A549 (cell line): ENCODE data around the gene NEUROG1. TPM values are rescaled to one million over a fixed set of nuclear protein-coding genes. Genes with fewer than 3 reads are reported as not detected.

Experiments
- ATAC-seq, 2 experiments: fragments of 200-7000 bp in 1 of 2; fragments of >200 bp in 1 of 2; cut with Nextera tagmentation in 1 of 2; cut with Tn5 transposase in 1 of 2; 3 replicates each; pipeline versions ENCODE4 v1.8.0 to v1.9.1; 2018 to 2020; ENCODE audit warnings: mild to moderate bottlenecking in 1 of 2, moderate library complexity in 1 of 2
- CTCF ChIA-PET: fragments of 300-600 bp; sonication (Branson Sonifier 250); formaldehyde crosslinking; extraction: SDS; loops from one replicate; lab custom pipeline; 2021; ENCODE audit warnings: antibody characterized with exemption, inconsistent platforms; lab: Yijun Ruan, JAX
- POLR2A ChIA-PET: fragments of 350-600 bp; formaldehyde crosslinking; extraction: SDS; loops from one replicate; lab custom pipeline; 2021; ENCODE audit warnings: antibody characterized with exemption, inconsistent platforms; lab: Yijun Ruan, JAX
- DNase-seq, 2 experiments: peaks; one replicate each; pipeline versions ENCODE4 v3.0.0 to v3.0.0-alpha.2; 2011 to 2016; ENCODE audit warnings: low read depth in 1 of 2, low spot score in 1 of 2
- FAIRE-seq: peaks from 2 replicates; lab custom pipeline; 2011; peaks lifted over from hg19 to GRCh38; lab: Jason Lieb, UNC
- H3K27ac ChIP-seq, 2 experiments: fragments of >200 bp; sonication (Bioruptor Twin); formaldehyde crosslinking; 3 replicates each; pipeline ENCODE4 v1.5.1; 2016 to 2017
- H3K4me1 ChIP-seq: fragments of >200 bp; sonication (Bioruptor Twin); formaldehyde crosslinking; 3 replicates; pipeline ENCODE4 v1.6.1; 2016
- H3K4me2 ChIP-seq: fragments of >200 bp; sonication (Bioruptor Twin); formaldehyde crosslinking; 3 replicates; pipeline ENCODE4 v1.6.1; 2016
- H3K4me3 ChIP-seq: fragments of >200 bp; sonication (Bioruptor Twin); formaldehyde crosslinking; 3 replicates; pipeline ENCODE4 v1.5.1; 2016
- H3K9me3 ChIP-seq: fragments of >200 bp; sonication (Bioruptor Twin); formaldehyde crosslinking; 3 replicates; pipeline ENCODE4 v1.6.1; 2016
- BHLHE40 ChIP-seq: IDR thresholded peaks from 2 replicates; pipeline ENCODE4 v1.6.1; 2012; ENCODE audit warnings: low read depth, low read length, inconsistent platforms
- CEBPB ChIP-seq, 2 experiments: fragments of >200 bp in 1 of 2; sonication (Bioruptor Twin) in 1 of 2; formaldehyde crosslinking in 1 of 2; IDR thresholded peaks; 2 replicates each; pipeline ENCODE4 v1.6.1; 2012 to 2016
- EHF ChIP-seq: fragments of 250-450 bp; sonication (Bioruptor Pico); IDR thresholded peaks from 2 replicates; pipeline ENCODE4 v1.5.0; 2020; ENCODE audit warnings: mild to moderate bottlenecking
- FOXS1 ChIP-seq: fragments of 250-450 bp; sonication (Bioruptor Pico); IDR thresholded peaks from 2 replicates; pipeline ENCODE4 v1.5.0; 2020; ENCODE audit warnings: mild to moderate bottlenecking, moderate library complexity
- HOXA7 ChIP-seq: fragments of 250-450 bp; sonication (Bioruptor Pico); IDR thresholded peaks from 2 replicates; pipeline ENCODE4 v1.5.0; 2020; ENCODE audit warnings: mild to moderate bottlenecking, moderate library complexity
- JUN ChIP-seq, 2 experiments: fragments of >200 bp; sonication (Bioruptor Twin); formaldehyde crosslinking; IDR thresholded peaks; 2 replicates in 1 of 2; 3 replicates in 1 of 2; pipeline ENCODE4 v1.6.1; 2016 to 2017
- JUNB ChIP-seq: fragments of >200 bp; sonication (Bioruptor Twin); formaldehyde crosslinking; IDR thresholded peaks from 2 replicates; pipeline ENCODE4 v1.6.1; 2016
- KDM1A ChIP-seq: fragments of 200-600 bp; sonication (generic); IDR thresholded peaks from 2 replicates; pipeline ENCODE4 v1.6.1; 2016; ENCODE audit warnings: low read depth, mild to moderate bottlenecking
- PHF8 ChIP-seq: fragments of 200-600 bp; sonication (generic); IDR thresholded peaks from 2 replicates; pipeline ENCODE4 v1.6.1; 2016; ENCODE audit warnings: low read depth, mild to moderate bottlenecking, antibody characterized with exemption, moderate library complexity, borderline replicate concordance
- RAD21 ChIP-seq, 2 experiments: fragments of >200 bp in 1 of 2; sonication (Bioruptor Twin) in 1 of 2; formaldehyde crosslinking in 1 of 2; IDR thresholded peaks in 1 of 2; conservative IDR thresholded peaks in 1 of 2; 2 replicates in 1 of 2; 3 replicates in 1 of 2; pipeline ENCODE4 v1.6.1; 2012 to 2018; ENCODE audit warnings: inconsistent platforms in 1 of 2
- RNF2 ChIP-seq: fragments of 200-600 bp; sonication (generic); IDR thresholded peaks from 2 replicates; pipeline ENCODE4 v1.6.1; 2016; ENCODE audit warnings: low read depth, mild to moderate bottlenecking, antibody characterized with exemption, moderate library complexity, borderline replicate concordance
- SREBF2 ChIP-seq: fragments of 450-650 bp; IDR thresholded peaks from 2 replicates; pipeline ENCODE4 v1.6.1; 2014; ENCODE audit warnings: mild to moderate bottlenecking, moderate library complexity
- TFCP2L1 ChIP-seq: fragments of 250-450 bp; sonication (Bioruptor Pico); IDR thresholded peaks from 2 replicates; pipeline ENCODE4 v1.5.0; 2021; ENCODE audit warnings: mild to moderate bottlenecking
- ZC3H11A ChIP-seq: fragments of 450-650 bp; IDR thresholded peaks from 2 replicates; pipeline ENCODE4 v1.6.1; 2014; ENCODE audit warnings: antibody characterized with exemption, mild to moderate bottlenecking
- ZFP36 ChIP-seq: fragments of 450-650 bp; IDR thresholded peaks from 2 replicates; pipeline ENCODE4 v1.6.1; 2014; ENCODE audit warnings: borderline replicate concordance; ENCODE audit not compliant: partially characterized antibody
- WGBS: methylation state at CpG from one replicate; pipeline ENCODE4 v1.1.6; 2017; ENCODE audit errors: missing lambda C conversion rate; 5-methylcytosine and 5-hydroxymethylcytosine counted together
- polyA minus RNA-seq: library from RNA; depleted of rRNA, polyadenylated mRNA; stranded (reverse); fragments of >200 nt; gene quantifications from 2 replicates; pipeline ENCODE4 v1.2.3, GENCODE V29; 2011; rRNA and poly(A)+ RNA removed
- polyA plus RNA-seq, 4 experiments: library from polyadenylated mRNA; depleted of rRNA in 3 of 4; stranded (reverse); fragments of >200 nt; fragmentation: RNase III in 1 of 4; extraction: RNeasy Plus Mini Kit Qiagen cat#74134 plus additional on column Dnase treatment in 1 of 4; gene quantifications; 2 replicates in 3 of 4; 3 replicates in 1 of 4; pipeline ENCODE4 v1.2.3, GENCODE V29; 2011 to 2017
- TF ChIP-seq, protein P1 (sequence below): fragments of 450-650 bp; IDR thresholded peaks from 2 replicates; pipeline ENCODE4 v1.6.1; 2014; ENCODE audit warnings: antibody characterized with exemption
- TF ChIP-seq, protein P2 (sequence below): fragments of 250-450 bp; sonication (Bioruptor Pico); IDR thresholded peaks from 2 replicates; pipeline ENCODE4 v1.5.0; 2020; ENCODE audit warnings: low read depth, mild to moderate bottlenecking, moderate library complexity
- TF ChIP-seq, protein P3 (sequence below): fragments of 250-450 bp; sonication (Bioruptor Pico); IDR thresholded peaks from 2 replicates; pipeline ENCODE4 v1.5.0; 2021; ENCODE audit warnings: mild to moderate bottlenecking, moderate library complexity, borderline replicate concordance
- TF ChIP-seq, protein P4 (sequence below): fragments of >200 bp; sonication (Bioruptor Twin); formaldehyde crosslinking; IDR thresholded peaks from 3 replicates; pipeline ENCODE4 v1.5.1; 2016
- TF ChIP-seq, protein P5 (sequence below): IDR thresholded peaks from 2 replicates; pipeline ENCODE4 v1.6.1; 2012
- TF ChIP-seq, protein P6 (sequence below): fragments of 200-600 bp; sonication (generic); IDR thresholded peaks from 2 replicates; pipeline ENCODE4 v1.6.1; 2016; ENCODE audit warnings: antibody characterized with exemption, mild to moderate bottlenecking, moderate library complexity

The NEUROG1 gene, protein sequence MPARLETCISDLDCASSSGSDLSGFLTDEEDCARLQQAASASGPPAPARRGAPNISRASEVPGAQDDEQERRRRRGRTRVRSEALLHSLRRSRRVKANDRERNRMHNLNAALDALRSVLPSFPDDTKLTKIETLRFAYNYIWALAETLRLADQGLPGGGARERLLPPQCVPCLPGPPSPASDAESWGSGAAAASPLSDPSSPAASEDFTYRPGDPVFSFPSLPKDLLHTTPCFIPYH
- not detected in 2 replicates for polyA plus RNA-seq (2011; rRNA removed)
- polyA plus RNA-seq (2012; cell fraction: cytosol; rRNA removed): not detected in 2 replicates
- polyA plus RNA-seq (2012; cell fraction: nucleus; rRNA removed): not detected in 2 replicates
- polyA plus RNA-seq (2017; fragmentation: RNase III; extraction: RNeasy Plus Mini Kit Qiagen cat#74134 plus additional on column Dnase treatment): not detected in 3 replicates
- polyA minus RNA-seq: not detected in 2 replicates

DNA sequence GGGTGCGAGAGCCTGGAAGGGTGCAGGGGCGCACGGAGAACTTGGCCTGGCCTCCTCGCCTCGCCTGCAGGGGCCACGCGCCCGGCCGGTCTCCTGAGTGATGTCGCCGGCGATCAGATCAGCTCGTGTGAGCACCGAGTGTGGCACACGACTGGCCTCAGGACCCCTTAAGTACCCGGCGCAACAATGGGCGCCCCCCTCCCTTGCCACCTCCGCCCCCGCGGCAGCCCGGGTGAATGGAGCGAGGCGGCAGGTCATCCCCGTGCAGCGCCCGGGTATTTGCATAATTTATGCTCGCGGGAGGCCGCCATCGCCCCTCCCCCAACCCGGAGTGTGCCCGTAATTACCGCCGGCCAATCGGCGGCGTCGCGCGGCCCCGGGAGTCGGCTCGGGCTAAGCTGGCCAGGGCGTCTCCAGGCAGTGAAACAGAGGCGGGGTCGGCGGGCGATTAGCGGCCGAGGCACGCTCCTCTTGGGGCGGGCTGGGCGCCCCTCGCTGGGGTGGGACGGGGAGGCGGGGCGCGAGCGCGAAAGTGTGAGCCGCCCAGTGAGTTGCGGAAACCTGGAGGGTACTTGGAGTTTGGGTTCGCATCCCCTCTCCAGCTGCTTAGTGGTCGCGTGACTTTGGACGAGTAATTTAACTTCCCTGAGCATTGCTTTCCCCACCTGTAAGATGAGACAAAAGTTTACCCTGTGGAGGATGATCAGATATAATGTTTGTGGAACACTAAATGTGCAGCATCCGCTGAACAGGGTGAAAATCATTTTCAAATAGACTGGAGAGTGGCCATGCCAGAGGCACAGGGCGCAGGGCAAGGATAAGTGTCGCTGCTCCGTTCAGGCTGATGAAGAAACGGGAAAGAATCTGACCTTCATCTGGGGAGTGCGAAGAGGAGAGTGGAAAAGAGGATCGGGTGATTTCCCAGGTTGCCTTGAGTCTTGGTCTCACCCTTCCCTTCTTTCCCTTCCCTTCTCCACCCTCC lies at the start of gene NEUROG1:
NEUROG1 (minus strand) TSS at position 145 of the 982 bp plus-strand sequence. CDS start 274 bp downstream, outside the sequence.
- ATAC-seq (no peak), FAIRE-seq (no peak), DNase-seq (no peak)
- WGBS: 35% methylated on average over 35 of the region's 74 CpGs
- Histone ChIP-seq H3K27ac (no peak within 1 kb of the TSS), H3K9me3 (peaks cover 11% of the 10 kb centered on the region; the same call in 2 of the 3 replicates), H3K4me2 (peak within 1 kb of the TSS; percentile 61), H3K4me1 (peaks cover 7% of the 10 kb centered on the region; the same call in 1 of the 3 replicates)
- POLR2A ChIA-PET: no interaction called here
- CTCF ChIA-PET: interaction anchor here (1.0 to 7.8 kb wide), 3 partner anchors 16 to 70 kb away, joined by 3 to 75 read pairs (median 8); no protein-coding TSS in a partner anchor
- TF ChIP-seq, protein P1, sequence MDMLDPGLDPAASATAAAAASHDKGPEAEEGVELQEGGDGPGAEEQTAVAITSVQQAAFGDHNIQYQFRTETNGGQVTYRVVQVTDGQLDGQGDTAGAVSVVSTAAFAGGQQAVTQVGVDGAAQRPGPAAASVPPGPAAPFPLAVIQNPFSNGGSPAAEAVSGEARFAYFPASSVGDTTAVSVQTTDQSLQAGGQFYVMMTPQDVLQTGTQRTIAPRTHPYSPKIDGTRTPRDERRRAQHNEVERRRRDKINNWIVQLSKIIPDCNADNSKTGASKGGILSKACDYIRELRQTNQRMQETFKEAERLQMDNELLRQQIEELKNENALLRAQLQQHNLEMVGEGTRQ: no peak
- TF ChIP-seq RNF2 (no peak), TFCP2L1 (CRISPR knock-in tag) (no peak), KDM1A (no peak), EHF (no peak), ZC3H11A (no peak), CEBPB (IDR thresholded peaks at IDR 0.05) (no peak), RAD21 (conservative IDR thresholded peaks at IDR 0.05 in 1 of 2, IDR thresholded peaks at IDR 0.05 in 1 of 2) (no peak), PHF8 (no peak), BHLHE40 (no peak)
- TF ChIP-seq, protein P2, sequence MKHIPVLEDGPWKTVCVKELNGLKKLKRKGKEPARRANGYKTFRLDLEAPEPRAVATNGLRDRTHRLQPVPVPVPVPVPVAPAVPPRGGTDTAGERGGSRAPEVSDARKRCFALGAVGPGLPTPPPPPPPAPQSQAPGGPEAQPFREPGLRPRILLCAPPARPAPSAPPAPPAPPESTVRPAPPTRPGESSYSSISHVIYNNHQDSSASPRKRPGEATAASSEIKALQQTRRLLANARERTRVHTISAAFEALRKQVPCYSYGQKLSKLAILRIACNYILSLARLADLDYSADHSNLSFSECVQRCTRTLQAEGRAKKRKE (CRISPR knock-in tag): no peak
- TF ChIP-seq, protein P3, sequence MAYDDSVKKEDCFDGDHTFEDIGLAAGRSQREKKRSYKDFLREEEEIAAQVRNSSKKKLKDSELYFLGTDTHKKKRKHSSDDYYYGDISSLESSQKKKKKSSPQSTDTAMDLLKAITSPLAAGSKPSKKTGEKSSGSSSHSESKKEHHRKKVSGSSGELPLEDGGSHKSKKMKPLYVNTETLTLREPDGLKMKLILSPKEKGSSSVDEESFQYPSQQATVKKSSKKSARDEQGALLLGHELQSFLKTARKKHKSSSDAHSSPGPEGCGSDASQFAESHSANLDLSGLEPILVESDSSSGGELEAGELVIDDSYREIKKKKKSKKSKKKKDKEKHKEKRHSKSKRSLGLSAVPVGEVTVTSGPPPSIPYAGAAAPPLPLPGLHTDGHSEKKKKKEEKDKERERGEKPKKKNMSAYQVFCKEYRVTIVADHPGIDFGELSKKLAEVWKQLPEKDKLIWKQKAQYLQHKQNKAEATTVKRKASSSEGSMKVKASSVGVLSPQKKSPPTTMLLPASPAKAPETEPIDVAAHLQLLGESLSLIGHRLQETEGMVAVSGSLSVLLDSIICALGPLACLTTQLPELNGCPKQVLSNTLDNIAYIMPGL: no peak
- TF ChIP-seq, protein P4, sequence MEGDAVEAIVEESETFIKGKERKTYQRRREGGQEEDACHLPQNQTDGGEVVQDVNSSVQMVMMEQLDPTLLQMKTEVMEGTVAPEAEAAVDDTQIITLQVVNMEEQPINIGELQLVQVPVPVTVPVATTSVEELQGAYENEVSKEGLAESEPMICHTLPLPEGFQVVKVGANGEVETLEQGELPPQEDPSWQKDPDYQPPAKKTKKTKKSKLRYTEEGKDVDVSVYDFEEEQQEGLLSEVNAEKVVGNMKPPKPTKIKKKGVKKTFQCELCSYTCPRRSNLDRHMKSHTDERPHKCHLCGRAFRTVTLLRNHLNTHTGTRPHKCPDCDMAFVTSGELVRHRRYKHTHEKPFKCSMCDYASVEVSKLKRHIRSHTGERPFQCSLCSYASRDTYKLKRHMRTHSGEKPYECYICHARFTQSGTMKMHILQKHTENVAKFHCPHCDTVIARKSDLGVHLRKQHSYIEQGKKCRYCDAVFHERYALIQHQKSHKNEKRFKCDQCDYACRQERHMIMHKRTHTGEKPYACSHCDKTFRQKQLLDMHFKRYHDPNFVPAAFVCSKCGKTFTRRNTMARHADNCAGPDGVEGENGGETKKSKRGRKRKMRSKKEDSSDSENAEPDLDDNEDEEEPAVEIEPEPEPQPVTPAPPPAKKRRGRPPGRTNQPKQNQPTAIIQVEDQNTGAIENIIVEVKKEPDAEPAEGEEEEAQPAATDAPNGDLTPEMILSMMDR: no peak
- TF ChIP-seq, all 56 proteins: peak for 0
- peak within 1 kb of the TSS; percentile 27 for H3K4me3 ChIP-seq

DNA sequence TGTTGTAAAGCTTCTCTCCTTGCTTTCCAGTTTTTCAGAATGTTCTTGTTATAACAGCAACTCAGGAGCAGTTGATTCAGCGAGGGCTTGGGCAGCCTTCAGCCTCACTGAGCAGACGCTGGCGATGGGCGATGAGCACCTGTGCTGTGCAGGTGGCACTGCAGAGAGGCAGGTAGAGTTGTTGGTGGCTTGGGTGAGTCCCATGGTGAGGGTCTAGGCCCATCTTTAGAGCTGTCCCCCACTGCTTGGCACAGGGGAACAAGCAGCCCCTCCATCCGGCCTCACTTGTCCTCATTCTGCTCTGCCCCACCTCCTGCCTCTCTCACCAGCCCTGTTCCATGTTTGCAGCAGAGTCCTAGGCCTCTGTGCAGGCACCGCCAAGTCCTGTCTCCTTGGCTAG lies 49.2 kb upstream of the NEUROG1 start:
- TF ChIP-seq SREBF2 (no peak), HOXA7 (CRISPR knock-in tag) (no peak), CEBPB (IDR thresholded peaks at IDR 0.05) (no peak), JUNB (no peak), BHLHE40 (no peak), ZFP36 (no peak), FOXS1 (CRISPR knock-in tag) (no peak), JUN (IDR thresholded peaks at IDR 0.05) (no peak)
- TF ChIP-seq, protein P5, sequence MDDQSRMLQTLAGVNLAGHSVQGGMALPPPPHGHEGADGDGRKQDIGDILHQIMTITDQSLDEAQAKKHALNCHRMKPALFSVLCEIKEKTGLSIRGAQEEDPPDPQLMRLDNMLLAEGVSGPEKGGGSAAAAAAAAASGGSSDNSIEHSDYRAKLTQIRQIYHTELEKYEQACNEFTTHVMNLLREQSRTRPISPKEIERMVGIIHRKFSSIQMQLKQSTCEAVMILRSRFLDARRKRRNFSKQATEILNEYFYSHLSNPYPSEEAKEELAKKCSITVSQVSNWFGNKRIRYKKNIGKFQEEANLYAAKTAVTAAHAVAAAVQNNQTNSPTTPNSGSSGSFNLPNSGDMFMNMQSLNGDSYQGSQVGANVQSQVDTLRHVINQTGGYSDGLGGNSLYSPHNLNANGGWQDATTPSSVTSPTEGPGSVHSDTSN: no peak
- TF ChIP-seq, protein P6, sequence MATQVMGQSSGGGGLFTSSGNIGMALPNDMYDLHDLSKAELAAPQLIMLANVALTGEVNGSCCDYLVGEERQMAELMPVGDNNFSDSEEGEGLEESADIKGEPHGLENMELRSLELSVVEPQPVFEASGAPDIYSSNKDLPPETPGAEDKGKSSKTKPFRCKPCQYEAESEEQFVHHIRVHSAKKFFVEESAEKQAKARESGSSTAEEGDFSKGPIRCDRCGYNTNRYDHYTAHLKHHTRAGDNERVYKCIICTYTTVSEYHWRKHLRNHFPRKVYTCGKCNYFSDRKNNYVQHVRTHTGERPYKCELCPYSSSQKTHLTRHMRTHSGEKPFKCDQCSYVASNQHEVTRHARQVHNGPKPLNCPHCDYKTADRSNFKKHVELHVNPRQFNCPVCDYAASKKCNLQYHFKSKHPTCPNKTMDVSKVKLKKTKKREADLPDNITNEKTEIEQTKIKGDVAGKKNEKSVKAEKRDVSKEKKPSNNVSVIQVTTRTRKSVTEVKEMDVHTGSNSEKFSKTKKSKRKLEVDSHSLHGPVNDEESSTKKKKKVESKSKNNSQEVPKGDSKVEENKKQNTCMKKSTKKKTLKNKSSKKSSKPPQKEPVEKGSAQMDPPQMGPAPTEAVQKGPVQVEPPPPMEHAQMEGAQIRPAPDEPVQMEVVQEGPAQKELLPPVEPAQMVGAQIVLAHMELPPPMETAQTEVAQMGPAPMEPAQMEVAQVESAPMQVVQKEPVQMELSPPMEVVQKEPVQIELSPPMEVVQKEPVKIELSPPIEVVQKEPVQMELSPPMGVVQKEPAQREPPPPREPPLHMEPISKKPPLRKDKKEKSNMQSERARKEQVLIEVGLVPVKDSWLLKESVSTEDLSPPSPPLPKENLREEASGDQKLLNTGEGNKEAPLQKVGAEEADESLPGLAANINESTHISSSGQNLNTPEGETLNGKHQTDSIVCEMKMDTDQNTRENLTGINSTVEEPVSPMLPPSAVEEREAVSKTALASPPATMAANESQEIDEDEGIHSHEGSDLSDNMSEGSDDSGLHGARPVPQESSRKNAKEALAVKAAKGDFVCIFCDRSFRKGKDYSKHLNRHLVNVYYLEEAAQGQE: no peak
- no peak for ATAC-seq
- FAIRE-seq: no peak
- no peaks in the 10 kb centered on the region for H3K4me1 ChIP-seq
- DNase-seq: no peak
- 28% methylated on average over 6 of the region's 6 CpGs for WGBS
- ChIA-PET CTCF (interaction anchor here (0.6 to 6.0 kb wide), 3 partner anchors 15 to 32 kb away, joined by 4 to 22 read pairs (median 4); no protein-coding TSS in a partner anchor), POLR2A (no interaction called here)
- no peak overlapping the region for H3K4me3 ChIP-seq
- no peak overlapping the region for H3K4me2 ChIP-seq
- no peak overlapping the region for H3K27ac ChIP-seq
- no peaks in the 10 kb centered on the region for H3K9me3 ChIP-seq
